BLaER1 (cell line): ENCODE results near the gene SULT2B1.

Experiments used
- H3K27ac ChIP-seq: shearing (Covaris generic); formaldehyde crosslinking; 2 replicates; pipeline ENCODE4 v1.8.1; 2022
- H3K27me3 ChIP-seq: shearing (Covaris generic); formaldehyde crosslinking; 2 replicates; pipeline ENCODE4 v1.8.1; 2022
- H3K36me3 ChIP-seq: shearing (Covaris generic); formaldehyde crosslinking; 2 replicates; pipeline ENCODE4 v1.8.1; 2022
- H3K4me1 ChIP-seq: shearing (Covaris generic); formaldehyde crosslinking; 2 replicates; pipeline ENCODE4 v1.8.1; 2022
- H3K4me2 ChIP-seq: shearing (Covaris generic); formaldehyde crosslinking; 2 replicates; pipeline ENCODE4 v1.8.1; 2022
- H3K4me3 ChIP-seq: shearing (Covaris generic); formaldehyde crosslinking; 2 replicates; pipeline ENCODE4 v1.8.1; 2022
- H3K9ac ChIP-seq: shearing (Covaris generic); formaldehyde crosslinking; 2 replicates; pipeline ENCODE4 v1.8.1; 2022
- H3K9me3 ChIP-seq: shearing (Covaris generic); formaldehyde crosslinking; 2 replicates; pipeline ENCODE4 v1.8.1; 2022
- H4K20me1 ChIP-seq: shearing (Covaris generic); formaldehyde crosslinking; 2 replicates; pipeline ENCODE4 v1.8.1; 2022
- Cebpa-rat ChIP-seq: shearing (Covaris generic); IDR thresholded peaks from 2 replicates; pipeline ENCODE4 v1.8.1; 2022

SULT2B1 gene

DNA sequence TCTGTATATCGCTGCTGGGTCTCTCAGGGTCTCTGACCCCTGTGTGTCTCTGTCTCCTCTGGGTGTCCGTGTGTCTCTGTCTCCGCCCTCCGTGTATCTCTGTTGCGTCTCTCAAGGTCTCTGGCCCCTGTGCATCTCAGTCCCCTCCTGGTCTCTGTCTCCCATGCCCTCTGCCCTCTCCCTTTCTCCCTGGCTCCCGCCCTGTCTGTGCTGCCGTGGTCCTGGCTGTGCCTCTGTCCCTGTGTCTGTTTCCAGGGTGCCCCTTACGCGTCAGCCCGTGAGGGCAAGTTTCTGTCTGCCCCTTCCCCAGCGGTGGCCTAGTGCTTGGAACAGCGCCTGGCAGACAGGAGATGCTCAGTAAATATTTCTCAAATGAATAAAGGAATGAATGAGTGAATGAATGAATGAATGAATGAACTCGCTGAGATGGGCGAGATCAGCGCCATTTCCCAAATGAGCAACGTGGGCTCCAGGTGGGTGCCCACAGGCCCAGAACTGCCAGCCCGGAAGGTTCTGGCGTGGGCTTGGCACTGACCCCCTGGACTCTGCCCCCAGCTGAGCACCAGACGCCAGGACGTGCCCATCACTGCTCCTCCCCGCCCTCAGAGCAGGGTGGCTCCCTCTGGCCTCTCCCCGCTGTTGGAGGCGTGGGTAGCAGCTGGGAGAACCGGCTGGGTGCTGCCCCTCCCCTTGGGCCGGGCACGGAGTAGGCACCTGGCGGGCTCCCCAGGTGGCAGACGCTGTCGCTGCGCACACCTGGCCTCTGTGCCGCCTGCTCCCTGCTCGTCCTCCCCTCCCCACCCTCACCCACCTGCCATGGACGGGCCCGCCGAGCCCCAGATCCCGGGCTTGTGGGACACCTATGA, at the start of gene SULT2B1:
Gene SULT2B1 (plus strand): TSS at position 736 of the 866 bp plus-strand sequence. CDS start 81 bp downstream, at position 817.
- H4K20me1 ChIP-seq, result no peaks in the 10 kb centered on the region
- no peak within 1 kb of the TSS for H3K4me2 ChIP-seq
- no peak within 1 kb of the TSS for H3K27ac ChIP-seq

DNA sequence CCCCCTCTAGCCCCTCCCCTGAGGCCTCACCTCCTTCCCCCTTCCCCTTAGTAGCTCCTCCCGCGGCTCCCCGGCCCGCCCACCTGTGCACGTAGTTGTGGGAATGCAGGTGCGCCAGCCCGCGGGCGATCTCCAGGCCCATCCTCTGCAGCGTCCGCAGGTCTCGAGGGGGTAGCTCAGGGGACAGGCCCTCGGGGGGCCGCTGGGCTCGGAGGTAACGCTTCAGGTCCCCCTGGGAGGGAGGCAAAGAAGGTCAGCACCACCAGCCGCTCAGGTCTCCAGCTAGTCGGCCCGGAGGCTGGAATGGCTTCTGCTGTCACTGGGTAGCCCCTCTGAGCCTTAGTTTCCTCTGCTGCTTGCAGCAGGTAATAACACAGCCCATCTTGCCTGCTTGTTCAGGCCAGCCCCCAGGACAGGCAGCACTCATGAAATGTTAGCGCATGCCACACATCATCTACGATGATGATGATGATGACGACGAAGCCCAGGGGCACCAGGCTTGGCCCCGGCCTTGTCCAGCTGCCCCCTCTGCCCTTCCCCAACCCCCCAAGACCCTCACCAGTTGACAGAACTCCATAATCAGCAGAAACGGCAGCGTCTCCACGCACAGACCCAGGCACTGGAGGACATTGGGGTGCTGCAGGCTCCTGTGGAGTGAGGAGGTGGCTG, 49.5 kb upstream of the SULT2B1 start:
- H3K9me3 ChIP-seq, result no peaks in the 10 kb centered on the region
- peak overlapping the region; percentile 86 for H3K4me2 ChIP-seq
- H3K27ac ChIP-seq, result no peak overlapping the region
- no peaks in the 10 kb centered on the region; the same call in 1 of the 2 replicates for H3K36me3 ChIP-seq
- peaks cover 50% of the 10 kb centered on the region for H3K4me1 ChIP-seq
- peak overlapping the region; percentile 52 for H3K4me3 ChIP-seq
- H3K9ac ChIP-seq, result no peak overlapping the region
- TF ChIP-seq Cebpa-rat, result no peak
- H4K20me1 ChIP-seq, result peaks cover 10% of the 10 kb centered on the region
- H3K27me3 ChIP-seq, result peaks cover 34% of the 10 kb centered on the region

More for the DNA sequence above, at the start of gene SULT2B1:
- Histone ChIP-seq H3K9me3 (no peaks in the 10 kb centered on the region), H3K36me3 (no peaks in the 10 kb centered on the region), H3K4me3 (no peak within 1 kb of the TSS), H3K27me3 (no peaks in the 10 kb centered on the region), H3K9ac (no peak within 1 kb of the TSS), H3K4me1 (no peaks in the 10 kb centered on the region)
- TF ChIP-seq Cebpa-rat, result no peak

DNA sequence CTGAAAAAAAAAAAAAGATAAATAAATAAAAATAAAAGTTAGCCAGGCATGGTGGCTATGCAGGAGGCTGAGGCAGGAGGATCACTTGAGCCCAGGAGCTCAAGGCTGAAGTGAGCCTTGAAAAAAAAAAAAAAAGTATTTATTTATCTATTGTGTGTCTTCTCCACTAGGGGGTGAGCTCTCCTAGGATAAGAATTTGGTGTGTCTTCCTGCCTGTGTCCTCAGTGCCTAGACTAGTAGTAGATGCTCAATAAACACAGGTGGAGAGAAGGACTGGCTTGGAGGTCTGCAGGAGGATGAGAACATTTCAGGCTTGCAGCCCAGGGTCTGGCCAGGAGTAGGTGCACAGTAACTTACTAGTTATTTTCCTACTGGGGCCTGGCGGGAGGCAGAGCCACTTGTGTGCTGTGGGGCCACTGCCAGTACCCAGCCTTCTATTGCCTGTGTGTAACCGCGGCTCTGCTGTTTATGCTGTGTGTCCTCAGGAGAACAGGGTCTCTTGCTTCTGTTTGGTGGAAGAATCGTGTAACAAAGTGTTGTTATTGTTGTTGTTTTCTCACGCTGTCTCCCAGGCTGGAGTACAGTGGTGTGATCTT, 45.7 kb upstream of the SULT2B1 start:
- H3K4me3 ChIP-seq, result no peak overlapping the region
- H3K27me3 ChIP-seq, result 0 out of 2 replicates have a peak, but pooled peaks cover 3% of the 10 kb centered on the region
- no peaks in the 10 kb centered on the region for H4K20me1 ChIP-seq
- no peak overlapping the region for H3K27ac ChIP-seq
- no peak overlapping the region for H3K4me2 ChIP-seq
- no peak for TF ChIP-seq Cebpa-rat
- no peaks in the 10 kb centered on the region for H3K9me3 ChIP-seq
- no peaks in the 10 kb centered on the region; the same call in 1 of the 2 replicates for H3K36me3 ChIP-seq
- H3K4me1 ChIP-seq, result peaks cover 35% of the 10 kb centered on the region
- no peak overlapping the region for H3K9ac ChIP-seq

DNA sequence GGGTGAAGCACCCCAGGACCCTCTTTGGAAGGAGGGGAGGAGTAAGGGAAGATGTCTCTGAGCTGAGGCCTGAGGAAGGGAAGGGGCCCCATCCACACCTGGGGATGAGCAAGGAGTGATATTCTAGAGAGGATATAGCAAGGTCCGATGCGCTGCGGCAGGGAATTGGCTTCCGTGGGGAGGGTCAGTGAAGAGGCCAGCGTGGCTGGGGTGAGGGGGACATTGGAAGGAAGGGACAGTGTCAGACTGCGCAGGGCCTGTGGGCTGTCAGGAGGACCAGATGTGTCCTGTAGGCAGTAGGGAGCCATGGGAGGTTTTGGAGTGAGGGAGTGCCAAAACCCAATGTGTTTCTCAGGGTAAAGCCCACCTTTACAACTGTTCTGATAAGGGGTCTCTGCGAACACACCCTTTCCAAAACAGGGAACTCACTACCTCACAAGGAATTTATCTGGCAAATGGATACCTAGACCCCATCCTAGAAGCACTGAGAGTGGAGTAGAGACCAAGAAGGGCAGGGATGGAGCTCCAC, 44.0 kb upstream of the SULT2B1 start:
- H3K27me3 ChIP-seq, result peaks cover 15% of the 10 kb centered on the region; the same call in 1 of the 2 replicates
- no peaks in the 10 kb centered on the region for H3K9me3 ChIP-seq
- H4K20me1 ChIP-seq, result no peaks in the 10 kb centered on the region
- H3K9ac ChIP-seq, result no peak overlapping the region; the same call in 1 of the 2 replicates
- no peak overlapping the region for H3K4me2 ChIP-seq
- no peak overlapping the region for H3K4me3 ChIP-seq
- TF ChIP-seq Cebpa-rat, result no peak
- H3K4me1 ChIP-seq, result peaks cover 33% of the 10 kb centered on the region
- H3K27ac ChIP-seq, result no peak overlapping the region
- no peaks in the 10 kb centered on the region; the same call in 1 of the 2 replicates for H3K36me3 ChIP-seq

DNA sequence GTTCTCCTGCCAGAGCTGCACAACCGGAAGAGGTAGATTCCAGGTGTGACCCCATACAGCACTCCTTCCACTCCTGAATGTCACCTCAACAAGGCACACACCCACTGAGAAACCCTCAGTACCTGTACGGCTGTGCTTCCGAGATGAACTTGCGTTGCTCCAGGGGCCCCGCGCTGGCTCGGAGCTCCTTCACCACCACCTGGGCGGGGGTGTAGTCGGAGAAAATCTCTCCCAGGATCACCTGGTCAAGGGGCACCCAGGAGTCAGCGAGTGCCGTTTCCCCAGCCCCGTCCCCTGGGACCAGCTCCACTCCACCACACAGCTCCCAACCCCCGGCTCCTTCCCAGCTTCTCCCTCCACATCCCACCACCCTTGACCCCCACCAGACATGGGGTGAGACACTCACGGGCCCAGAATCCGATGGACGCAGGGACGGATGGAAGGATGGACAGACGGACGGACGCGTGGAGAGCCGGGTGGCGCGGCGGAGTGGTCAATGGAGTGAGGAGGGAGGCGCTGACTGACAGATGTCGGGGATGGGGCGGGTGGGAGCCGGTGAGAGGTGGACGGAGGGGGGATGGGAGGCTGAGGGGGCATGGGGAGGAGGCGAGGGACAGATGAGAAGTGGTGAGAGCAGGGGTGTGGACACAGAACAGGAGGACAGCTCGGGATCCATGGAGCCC, 43.1 kb upstream of the SULT2B1 start:
- Histone ChIP-seq H3K4me1 (peaks cover 29% of the 10 kb centered on the region), H3K27me3 (peaks cover 17% of the 10 kb centered on the region; the same call in 1 of the 2 replicates), H3K36me3 (no peaks in the 10 kb centered on the region; the same call in 1 of the 2 replicates), H3K4me2 (no peak overlapping the region), H3K9ac (no peak overlapping the region), H3K27ac (no peak overlapping the region), H3K4me3 (no peak overlapping the region), H3K9me3 (no peaks in the 10 kb centered on the region), H4K20me1 (no peaks in the 10 kb centered on the region)
- TF ChIP-seq Cebpa-rat, result no peak

DNA sequence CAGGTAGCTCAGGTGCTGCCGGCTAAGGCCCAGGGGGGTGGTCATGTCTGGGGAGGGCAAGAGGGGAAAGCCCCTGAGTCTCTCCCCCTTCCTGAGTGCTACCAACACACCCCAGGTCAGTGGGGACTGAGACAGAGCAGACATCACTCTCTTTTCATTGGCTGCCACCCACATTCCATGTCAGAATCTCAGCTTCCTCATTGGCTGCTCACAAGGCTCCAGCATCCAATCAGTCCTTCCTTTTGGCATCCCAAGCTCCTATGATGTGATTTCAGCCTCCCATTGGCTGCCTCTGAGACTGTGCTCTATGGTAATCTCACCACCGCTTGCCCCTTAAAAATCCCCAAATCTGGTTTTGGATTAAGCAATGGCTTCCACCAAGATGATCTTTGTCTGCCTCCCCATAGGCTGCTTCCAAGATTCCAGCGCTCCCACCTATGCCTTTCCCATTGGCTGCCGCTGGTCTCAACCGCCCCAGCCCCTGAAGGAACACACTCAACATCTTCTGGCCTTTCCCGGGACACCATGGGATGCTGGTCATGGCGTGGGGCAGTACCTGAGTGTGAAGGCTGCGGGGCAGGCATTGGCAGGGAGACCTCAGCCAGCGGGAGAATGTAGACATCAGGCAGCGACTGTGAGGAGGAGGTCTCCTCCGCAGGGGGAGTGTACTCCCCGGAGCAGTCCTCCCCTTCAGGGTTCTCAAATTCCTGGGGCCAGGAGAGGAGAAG, 42.3 kb upstream of the SULT2B1 start:
- Histone ChIP-seq H3K9me3 (no peaks in the 10 kb centered on the region), H3K4me1 (peaks cover 30% of the 10 kb centered on the region), H3K36me3 (no peaks in the 10 kb centered on the region; the same call in 1 of the 2 replicates), H4K20me1 (no peaks in the 10 kb centered on the region), H3K27me3 (peaks cover 17% of the 10 kb centered on the region; the same call in 1 of the 2 replicates), H3K4me2 (peak overlapping the region; percentile 83; the same call in 1 of the 2 replicates), H3K4me3 (no peak overlapping the region), H3K27ac (no peak overlapping the region), H3K9ac (no peak overlapping the region)
- TF ChIP-seq Cebpa-rat, result no peak

DNA sequence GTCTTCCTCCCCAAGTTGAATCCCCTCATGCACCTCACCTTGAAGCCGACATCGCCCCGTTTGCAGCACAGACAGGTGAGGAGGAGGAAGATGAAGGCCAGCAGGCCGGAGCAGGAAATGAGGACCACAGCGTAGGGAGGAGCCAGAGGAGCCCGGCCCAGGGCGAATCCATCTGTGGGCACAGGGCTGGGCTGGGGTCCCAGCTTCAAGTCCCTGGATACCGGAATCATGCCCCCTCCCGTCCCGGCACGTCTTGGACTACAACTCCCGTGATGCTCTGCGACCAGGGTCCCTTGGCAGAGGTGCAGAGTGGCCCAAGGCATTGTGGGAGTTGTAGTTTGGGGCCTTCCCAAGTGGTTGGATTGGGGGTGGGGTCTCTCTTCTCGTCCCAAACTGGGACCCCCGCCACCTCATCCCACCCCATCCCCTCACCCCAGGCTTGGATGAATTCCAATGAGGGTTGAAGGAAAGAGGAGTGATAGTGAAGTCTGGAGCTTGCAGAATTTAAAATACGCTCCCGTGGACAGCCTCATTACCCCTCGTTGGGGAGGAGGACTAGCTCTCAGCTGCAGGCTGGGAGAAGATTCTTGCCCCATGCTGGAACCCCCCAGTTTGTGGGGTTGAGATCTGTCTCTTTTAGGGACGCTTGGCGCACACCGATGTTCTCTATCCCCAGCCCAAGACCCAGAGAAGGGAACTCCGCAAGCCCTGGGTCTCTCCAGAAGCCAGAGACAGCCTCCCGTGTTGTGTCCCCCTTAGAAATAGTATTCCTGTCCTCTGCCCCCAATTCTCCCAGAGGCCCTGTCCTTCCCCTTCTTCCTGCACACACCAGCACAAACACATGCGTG, 41.3 kb upstream of the SULT2B1 start:
- H3K36me3 ChIP-seq, result no peaks in the 10 kb centered on the region; the same call in 1 of the 2 replicates
- no peak overlapping the region for H3K9ac ChIP-seq
- peaks cover 17% of the 10 kb centered on the region; the same call in 1 of the 2 replicates for H3K27me3 ChIP-seq
- peak overlapping the region; percentile 62 for H3K4me3 ChIP-seq
- H3K4me2 ChIP-seq, result peak overlapping the region; percentile 83
- H3K27ac ChIP-seq, result no peak overlapping the region
- peaks cover 30% of the 10 kb centered on the region for H3K4me1 ChIP-seq
- no peak for TF ChIP-seq Cebpa-rat
- H4K20me1 ChIP-seq, result no peaks in the 10 kb centered on the region
- H3K9me3 ChIP-seq, result no peaks in the 10 kb centered on the region

DNA sequence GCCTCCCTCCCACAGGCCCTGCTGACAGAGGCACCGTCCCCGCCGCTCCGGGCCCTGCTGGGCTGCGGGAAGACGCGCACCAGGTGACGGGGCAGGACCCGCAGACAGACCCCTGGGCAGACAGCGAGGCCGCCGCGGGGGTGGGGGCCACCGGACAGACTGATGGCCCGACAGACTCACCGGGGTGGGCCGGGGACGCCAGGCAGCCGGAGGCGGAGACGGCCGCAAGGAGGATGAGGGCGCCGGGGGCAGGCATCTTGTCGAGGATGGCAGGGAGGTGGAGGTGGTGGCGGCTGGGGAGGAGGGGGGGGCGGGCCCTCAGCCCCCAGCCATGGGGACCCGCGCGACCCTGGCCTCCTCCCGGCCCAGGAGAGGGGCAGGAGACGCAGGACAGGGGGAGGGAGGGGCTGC, 40.6 kb upstream of the SULT2B1 start:
- TF ChIP-seq Cebpa-rat, result no peak
- no peak overlapping the region for H3K27ac ChIP-seq
- H4K20me1 ChIP-seq, result no peaks in the 10 kb centered on the region
- no peaks in the 10 kb centered on the region for H3K9me3 ChIP-seq
- no peak overlapping the region for H3K9ac ChIP-seq
- H3K27me3 ChIP-seq, result peaks cover 17% of the 10 kb centered on the region; the same call in 1 of the 2 replicates
- no peaks in the 10 kb centered on the region; the same call in 1 of the 2 replicates for H3K36me3 ChIP-seq
- H3K4me3 ChIP-seq, result peak overlapping the region; percentile 62
- H3K4me1 ChIP-seq, result peaks cover 33% of the 10 kb centered on the region
- peak overlapping the region; percentile 83 for H3K4me2 ChIP-seq
